A673 (cell line): ENCODE results near the gene ABCA2. TPM values are rescaled to one million over a fixed set of nuclear protein-coding genes. Genes with fewer than 3 reads are reported as not detected.

Source experiments
- BruUV-seq: library from RNA; stranded (reverse); fragments of 400-500 nt; replicated peaks from 2 replicates; lab custom pipeline; 2021; lab: Mats Ljungman, UMichigan
- CTCF ChIA-PET: fragments of 300-600 bp; sonication (Branson Sonifier 250); formaldehyde crosslinking; loops from one replicate; lab custom pipeline; 2022; ENCODE audit warnings: antibody characterized with exemption; lab: Charles Lee
- POLR2A ChIA-PET: fragments of 300-600 bp; sonication (Branson Sonifier 250); formaldehyde crosslinking; loops from one replicate; lab custom pipeline; 2022; ENCODE audit warnings: antibody characterized with exemption; ENCODE audit not compliant: low non-redundant PET; lab: Charles Lee
- DNase-seq: peaks from one replicate; pipeline ENCODE4 v3.0.0-alpha.2; 2015; ENCODE audit warnings: low spot score
- H3K27ac ChIP-seq: fragments of 200-600 bp; sonication (generic); 2 replicates; pipeline ENCODE4 v1.5.1; 2016; ENCODE audit warnings: mixed run types, low read depth, mild to moderate bottlenecking, mixed read lengths, antibody characterized with exemption, low read length; ENCODE audit not compliant: poor library complexity, severe bottlenecking
- H3K27me3 ChIP-seq: fragments of 200-600 bp; sonication (generic); replicated peaks from 2 replicates; pipeline ENCODE4 v1.6.1; 2017; ENCODE audit warnings: mixed run types, low read depth, mild to moderate bottlenecking, mixed read lengths, antibody characterized with exemption, low read length; ENCODE audit not compliant: insufficient read depth, poor library complexity
- H3K36me3 ChIP-seq: fragments of 200-600 bp; sonication (generic); 2 replicates; pipeline ENCODE4 v1.6.1; 2016; ENCODE audit warnings: mixed run types, mild to moderate bottlenecking, mixed read lengths, antibody characterized with exemption, low read length; ENCODE audit not compliant: insufficient read depth, poor library complexity, severe bottlenecking
- H3K4me1 ChIP-seq: fragments of 200-600 bp; sonication (generic); 2 replicates; pipeline ENCODE4 v1.6.1; 2017; ENCODE audit warnings: mixed run types, mild to moderate bottlenecking, mixed read lengths, antibody characterized with exemption, low read length; ENCODE audit not compliant: insufficient read depth, poor library complexity, severe bottlenecking
- H3K4me3 ChIP-seq: fragments of 200-600 bp; sonication (generic); 2 replicates; pipeline ENCODE4 v1.5.1; 2016; ENCODE audit warnings: low read depth, mixed run types, mild to moderate bottlenecking, mixed read lengths, low read length; ENCODE audit not compliant: poor library complexity, severe bottlenecking
- H3K9me3 ChIP-seq: fragments of 200-600 bp; sonication (generic); 2 replicates; pipeline ENCODE4 v1.6.1; 2016; ENCODE audit warnings: mixed run types, low read depth, mild to moderate bottlenecking, mixed read lengths, antibody characterized with exemption, low read length; ENCODE audit not compliant: poor library complexity, severe bottlenecking
- EZH2 ChIP-seq: fragments of 200-600 bp; sonication (generic); IDR thresholded peaks from 2 replicates; pipeline ENCODE4 v1.6.1; 2017; ENCODE audit warnings: borderline replicate concordance, low read depth, mild to moderate bottlenecking, mixed read lengths, antibody characterized with exemption, low read length; ENCODE audit not compliant: poor library complexity, severe bottlenecking
- intact Hi-C: fragments of 100-400 bp; cut with micrococcal nuclease; formaldehyde crosslinking; loops from one replicate; pipeline ENCODE4 v1.10.0; 2022; ENCODE audit not compliant: unreplicated experiment
- total RNA-seq: library from RNA; stranded (reverse); gene quantifications from 2 replicates; pipeline ENCODE4 v1.2.3, GENCODE V29; 2021
- TF ChIP-seq, protein P1 (sequence below): fragments of 300-800, 200-600 bp; sonication (generic); conservative IDR thresholded peaks from 2 replicates; pipeline ENCODE4 v1.5.1; 2017; ENCODE audit warnings: low read depth, mild to moderate bottlenecking, antibody characterized with exemption, low read length, moderate library complexity, mixed read lengths

The ABCA2 gene
- total RNA-seq, 1 experiment from 2014 or later = 27.8 TPM

DNA sequence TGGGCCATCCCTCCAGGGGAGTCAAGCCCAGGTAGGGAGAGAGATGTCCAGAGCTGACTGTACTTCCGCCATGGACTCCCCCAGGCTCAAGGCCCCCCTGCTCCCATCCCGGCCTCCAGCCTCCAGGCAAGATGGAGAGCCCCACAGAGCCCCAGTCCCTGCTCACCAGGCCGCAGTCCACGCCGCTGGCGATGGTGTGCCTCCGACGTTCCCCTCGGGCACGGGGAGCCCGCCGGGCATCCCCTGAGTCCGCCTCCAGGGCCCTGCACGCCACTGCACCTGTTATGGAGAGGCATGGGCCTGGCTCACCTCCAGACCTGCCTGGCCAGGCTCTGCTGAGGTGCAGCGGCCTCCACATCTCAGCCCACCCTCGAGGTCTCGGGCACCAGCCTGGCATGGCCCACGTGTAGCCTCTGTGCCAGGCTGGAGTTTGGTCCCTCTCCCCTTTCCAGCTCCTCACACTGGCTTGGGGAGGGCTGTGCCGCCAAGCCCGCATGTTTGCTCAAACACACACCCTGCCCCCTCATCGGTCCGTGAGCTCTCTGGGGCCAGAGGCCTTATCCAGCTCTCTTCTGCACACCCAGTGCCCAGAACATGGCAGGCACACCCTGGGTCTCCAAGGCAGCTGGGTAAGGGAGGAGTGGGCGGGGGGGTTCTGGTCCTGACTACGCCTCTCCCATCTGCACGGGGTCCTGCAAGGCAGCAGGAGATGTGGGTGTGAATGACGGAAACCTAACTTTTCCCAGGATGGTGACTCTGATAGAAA lies 38.2 kb upstream of the ABCA2 start:
- ChIA-PET CTCF (interaction anchor here (0.9 to 1.3 kb wide), 3 partner anchors 11 to 20 kb away, joined by 3 read pairs; partner anchors contain the start of gene UAP1L1), POLR2A (no interaction called here)
- H3K4me1 ChIP-seq = peaks cover 13% of the 10 kb centered on the region
- H3K4me3 ChIP-seq = no peak overlapping the region
- H3K27me3 ChIP-seq = no peaks in the 10 kb centered on the region
- H3K36me3 ChIP-seq = peaks cover 7% of the 10 kb centered on the region
- intact Hi-C loops = no loop called here
- TF ChIP-seq EZH2 = no peak
- no peaks in the 10 kb centered on the region for H3K9me3 ChIP-seq
- DNase-seq = no peak
- BruUV-seq = no TSS peak
- no peak overlapping the region for H3K27ac ChIP-seq

DNA sequence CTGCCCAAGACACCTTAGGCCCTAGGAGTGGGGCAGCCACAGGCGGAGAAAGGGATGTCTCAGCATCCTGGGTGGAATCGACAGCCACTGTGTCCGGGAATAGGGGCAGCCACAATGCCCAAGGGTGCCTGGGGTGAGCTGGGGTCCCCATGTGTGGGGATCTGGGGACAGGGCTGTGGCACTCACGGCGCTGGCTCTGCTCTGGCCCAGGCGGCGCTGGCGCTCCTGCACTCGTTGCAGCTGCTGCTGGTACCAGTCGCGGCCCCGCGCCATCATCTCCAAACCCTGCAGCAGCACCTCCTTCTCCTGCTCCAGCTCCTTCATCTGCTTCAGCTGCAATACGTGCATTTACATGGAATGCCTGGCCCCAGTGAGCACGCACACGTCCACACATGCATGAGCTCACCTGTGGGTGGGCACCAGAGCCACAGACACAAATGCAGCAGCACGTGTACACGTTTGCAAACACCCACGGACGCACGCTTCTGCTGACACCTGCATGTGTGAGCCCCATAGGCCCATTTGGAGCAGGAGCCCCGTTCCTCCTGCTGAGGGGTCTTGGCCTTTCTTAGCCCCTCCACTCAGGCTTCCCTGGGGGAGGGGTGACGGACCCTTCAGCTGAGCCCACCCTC lies 37.4 kb upstream of the ABCA2 start:
- no peaks in the 10 kb centered on the region for H3K9me3 ChIP-seq
- no peak overlapping the region for H3K4me3 ChIP-seq
- intact Hi-C loops = no loop called here
- CTCF ChIA-PET = no interaction called here
- H3K27me3 ChIP-seq = no peaks in the 10 kb centered on the region
- no TSS peak for BruUV-seq
- H3K27ac ChIP-seq = no peak overlapping the region
- no peak for DNase-seq
- H3K36me3 ChIP-seq = peaks cover 7% of the 10 kb centered on the region
- POLR2A ChIA-PET = interaction anchor here (0.6 kb wide), 1 partner anchor 9 kb away, joined by 4 read pairs; no protein-coding TSS in a partner anchor
- peaks cover 6% of the 10 kb centered on the region for H3K4me1 ChIP-seq
- TF ChIP-seq, protein P1, sequence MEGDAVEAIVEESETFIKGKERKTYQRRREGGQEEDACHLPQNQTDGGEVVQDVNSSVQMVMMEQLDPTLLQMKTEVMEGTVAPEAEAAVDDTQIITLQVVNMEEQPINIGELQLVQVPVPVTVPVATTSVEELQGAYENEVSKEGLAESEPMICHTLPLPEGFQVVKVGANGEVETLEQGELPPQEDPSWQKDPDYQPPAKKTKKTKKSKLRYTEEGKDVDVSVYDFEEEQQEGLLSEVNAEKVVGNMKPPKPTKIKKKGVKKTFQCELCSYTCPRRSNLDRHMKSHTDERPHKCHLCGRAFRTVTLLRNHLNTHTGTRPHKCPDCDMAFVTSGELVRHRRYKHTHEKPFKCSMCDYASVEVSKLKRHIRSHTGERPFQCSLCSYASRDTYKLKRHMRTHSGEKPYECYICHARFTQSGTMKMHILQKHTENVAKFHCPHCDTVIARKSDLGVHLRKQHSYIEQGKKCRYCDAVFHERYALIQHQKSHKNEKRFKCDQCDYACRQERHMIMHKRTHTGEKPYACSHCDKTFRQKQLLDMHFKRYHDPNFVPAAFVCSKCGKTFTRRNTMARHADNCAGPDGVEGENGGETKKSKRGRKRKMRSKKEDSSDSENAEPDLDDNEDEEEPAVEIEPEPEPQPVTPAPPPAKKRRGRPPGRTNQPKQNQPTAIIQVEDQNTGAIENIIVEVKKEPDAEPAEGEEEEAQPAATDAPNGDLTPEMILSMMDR = no peak
- no peak for TF ChIP-seq EZH2

DNA sequence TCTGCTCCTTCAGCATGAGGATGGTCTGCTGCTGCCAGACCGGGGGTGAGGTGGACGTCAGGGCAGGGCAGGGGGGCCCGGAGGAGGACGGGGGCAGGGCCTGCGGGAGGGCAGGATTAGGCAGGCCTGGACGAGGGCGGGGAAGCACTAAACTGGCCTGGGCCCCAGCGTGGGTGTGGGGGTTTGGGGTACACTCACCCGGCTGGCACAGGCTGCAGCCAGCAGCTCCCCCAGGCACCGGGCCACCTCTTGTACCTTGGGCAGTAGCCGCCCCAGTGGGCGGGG lies 36.8 kb upstream of the ABCA2 start:
- intact Hi-C loops = no loop called here

More for the DNA sequence above, 36.8 kb upstream of the ABCA2 start:
- DNase-seq = no peak
- POLR2A ChIA-PET = no interaction called here
- no peak overlapping the region for H3K27ac ChIP-seq
- CTCF ChIA-PET = no interaction called here
- no TSS peak for BruUV-seq
- H3K36me3 ChIP-seq = peaks cover 7% of the 10 kb centered on the region
- peaks cover 6% of the 10 kb centered on the region for H3K4me1 ChIP-seq
- no peak overlapping the region for H3K4me3 ChIP-seq
- no peaks in the 10 kb centered on the region for H3K9me3 ChIP-seq
- TF ChIP-seq EZH2 = no peak
- TF ChIP-seq, protein P1 = no peak
- H3K27me3 ChIP-seq = no peaks in the 10 kb centered on the region
